Neural progenitor cell (in vitro differentiated cells): ENCODE data around the gene EIPR1.

Experiments
- CTCF ChIP-seq: fragments of 200-600 bp; sonication (generic); IDR thresholded peaks from 2 replicates; pipeline ENCODE4 v1.5.1; 2017; ENCODE audit warnings: antibody characterized with exemption, mild to moderate bottlenecking
- EZH2 ChIP-seq: fragments of 200-600 bp; sonication (generic); IDR thresholded peaks from 2 replicates; pipeline ENCODE4 v1.6.1; 2017; ENCODE audit warnings: antibody characterized with exemption, mild to moderate bottlenecking, moderate library complexity

GRCh38 chr2:3264010-3264744 lies 113.4 kb downstream of the EIPR1 start:
- TF ChIP-seq CTCF: no peak
- TF ChIP-seq EZH2: no peak
